HG02943 (cell line): ENCODE data around the gene GRAP.

Experiments
- ATAC-seq: cut with Tn5 transposase; IDR thresholded peaks from one replicate; pipeline ENCODE4 v1.9.1; 2021; ENCODE audit warnings: mild to moderate bottlenecking, low read depth, moderate library complexity; ENCODE audit not compliant: unreplicated experiment

GRAP gene

DNA sequence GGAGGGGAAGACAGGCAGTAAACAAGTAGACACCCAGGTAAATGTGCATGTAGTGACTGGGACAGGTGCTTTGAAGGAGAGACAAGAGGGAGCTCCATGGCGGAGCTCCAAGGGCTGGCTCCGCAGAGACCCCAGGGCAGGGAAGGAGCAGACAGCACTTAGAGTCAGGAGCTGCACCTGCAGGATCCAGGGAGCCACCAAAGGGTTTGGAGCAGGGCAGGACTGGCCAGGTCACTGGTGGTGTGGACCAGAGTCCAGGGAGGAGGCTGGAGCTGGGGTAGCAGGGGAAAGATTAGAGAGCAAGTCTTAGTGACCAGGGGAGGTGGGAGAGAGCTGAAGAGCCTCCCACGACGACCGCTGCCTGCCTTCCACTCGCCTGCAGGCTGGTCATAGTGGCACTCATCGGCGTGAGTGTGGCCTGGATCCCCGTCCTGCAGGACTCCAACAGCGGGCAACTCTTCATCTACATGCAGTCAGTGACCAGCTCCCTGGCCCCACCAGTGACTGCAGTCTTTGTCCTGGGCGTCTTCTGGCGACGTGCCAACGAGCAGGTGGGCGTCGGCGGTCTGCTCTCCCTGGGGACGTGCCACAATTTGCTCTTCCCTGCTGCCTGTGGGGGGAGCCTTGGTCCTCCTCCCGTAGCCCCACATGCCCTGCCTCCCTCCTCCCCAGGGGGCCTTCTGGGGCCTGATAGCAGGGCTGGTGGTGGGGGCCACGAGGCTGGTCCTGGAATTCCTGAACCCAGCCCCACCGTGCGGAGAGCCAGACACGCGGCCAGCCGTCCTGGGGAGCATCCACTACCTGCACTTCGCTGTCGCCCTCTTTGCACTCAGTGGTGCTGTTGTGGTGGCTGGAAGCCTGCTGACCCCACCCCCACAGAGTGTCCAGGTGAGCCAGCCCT is 27.5 kb downstream of the GRAP start:
- no peak for ATAC-seq

- no peak for ATAC-seq
These were observed 28.2 kb downstream of the GRAP start for GRCh38 chr17:19018600-19018950.

- ATAC-seq = no peak
These were observed 28.8 kb downstream of the GRAP start for GRCh38 chr17:19017804-19018599.

DNA sequence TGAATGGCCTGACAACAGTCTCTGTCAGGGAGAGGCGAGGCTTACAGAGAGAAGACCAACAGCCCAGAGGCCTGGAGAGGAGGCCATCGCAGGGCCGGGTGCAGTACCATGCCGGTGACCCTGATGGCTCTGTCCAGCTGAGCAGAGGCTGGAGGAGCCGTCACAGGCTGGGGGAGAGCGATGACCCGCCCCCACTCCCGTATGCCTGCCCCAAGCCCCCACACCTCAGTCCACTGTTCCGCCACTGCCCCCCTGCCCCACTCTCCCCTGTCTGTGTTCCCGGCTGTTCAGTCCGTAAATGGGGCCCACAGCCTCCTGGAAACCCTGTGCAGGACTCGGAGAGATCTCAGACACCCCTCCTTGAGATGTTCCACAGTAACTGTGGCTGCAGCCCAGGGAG is 29.4 kb downstream of the GRAP start:
- ATAC-seq = no peak

GRCh38 chr17:19016881-19017280 is 29.9 kb downstream of the GRAP start:
- ATAC-seq = no peak

- no peak for ATAC-seq
These were observed 30.5 kb downstream of the GRAP start for GRCh38 chr17:19016297-19016696.

GRCh38 chr17:19015428-19015827 is 31.3 kb downstream of the GRAP start:
- no peak for ATAC-seq

- ATAC-seq = no peak
These were observed 32.0 kb downstream of the GRAP start for GRCh38 chr17:19014628-19015215.

- ATAC-seq = no peak
These were observed 32.7 kb downstream of the GRAP start for GRCh38 chr17:19013806-19014627.

GRCh38 chr17:19013226-19013625 is 33.5 kb downstream of the GRAP start:
- no peak for ATAC-seq

- no peak for ATAC-seq
These were observed 34.3 kb downstream of the GRAP start for GRCh38 chr17:19012171-19013080.

- ATAC-seq = no peak
These were observed 35.2 kb downstream of the GRAP start for GRCh38 chr17:19011581-19011980.

- ATAC-seq = no peak
These were observed 35.8 kb downstream of the GRAP start for GRCh38 chr17:19010729-19011505.

GRCh38 chr17:19009970-19010369 is 36.8 kb downstream of the GRAP start:
- no peak for ATAC-seq

- ATAC-seq = no peak
These were observed 40.1 kb downstream of the GRAP start for GRCh38 chr17:19006698-19007097.

GRCh38 chr17:19005789-19006430 is 40.8 kb downstream of the GRAP start:
- ATAC-seq = no peak

- ATAC-seq = no peak
These were observed 41.5 kb downstream of the GRAP start for GRCh38 chr17:19005137-19005773.
